Measurements from ENCODE around the gene PRKAR2A.

GRCh38 chr3:48856469-48856868, 8.8 kb upstream of the PRKAR2A start:
- no peak for TF ChIP-seq IRF3 (IDR thresholded peaks at IDR 0.05; ENCODE audit: low read depth, low read length)
- TF ChIP-seq CTCF (IDR thresholded peaks at IDR 0.05), result no peak
- no peak for TF ChIP-seq NRF1 (IDR thresholded peaks at IDR 0.05; ENCODE audit: low read depth, low read length)
- no peak for TF ChIP-seq TEAD4 (IDR thresholded peaks at IDR 0.05; ENCODE audit: borderline replicate concordance, insufficient read depth)
- TF ChIP-seq MAX (IDR thresholded peaks at IDR 0.05; ENCODE audit: low read depth), result no peak
- no peak for TF ChIP-seq EP300 (IDR thresholded peaks at IDR 0.05; ENCODE audit: borderline replicate concordance in 1 of 2, low read depth in 1 of 2, low read length in 1 of 2)
- TF ChIP-seq POLR2AphosphoS5 (IDR thresholded peaks at IDR 0.05; ENCODE audit: low read depth, low read length), result no peak
- TF ChIP-seq SIN3A (IDR thresholded peaks at IDR 0.05; ENCODE audit: borderline replicate concordance, low read depth, low read length), result no peak
